Stimulated activated CD4-positive, alpha-beta T cell treated with anti-CD3 and anti-CD28 coated beads, Interleukin-1b, Interleukin-23, amount 100 ng/mL, for 1 hour (primary cell): ENCODE results near the gene SMYD2.
A peak's percentile ranks its signal among the peaks of the same experiment; 100 is the strongest.

Experiments used
- DNase-seq, 2 donors: peaks; one replicate each; pipeline ENCODE4 v3.0.0-alpha.2; 2020; ENCODE audit warnings: low read depth in 2 of 2

The SMYD2 gene, protein sequence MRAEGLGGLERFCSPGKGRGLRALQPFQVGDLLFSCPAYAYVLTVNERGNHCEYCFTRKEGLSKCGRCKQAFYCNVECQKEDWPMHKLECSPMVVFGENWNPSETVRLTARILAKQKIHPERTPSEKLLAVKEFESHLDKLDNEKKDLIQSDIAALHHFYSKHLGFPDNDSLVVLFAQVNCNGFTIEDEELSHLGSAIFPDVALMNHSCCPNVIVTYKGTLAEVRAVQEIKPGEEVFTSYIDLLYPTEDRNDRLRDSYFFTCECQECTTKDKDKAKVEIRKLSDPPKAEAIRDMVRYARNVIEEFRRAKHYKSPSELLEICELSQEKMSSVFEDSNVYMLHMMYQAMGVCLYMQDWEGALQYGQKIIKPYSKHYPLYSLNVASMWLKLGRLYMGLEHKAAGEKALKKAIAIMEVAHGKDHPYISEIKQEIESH

GRCh38 chr1:214281021-214281719, at the start of gene SMYD2:
Gene SMYD2 (plus strand): TSS chr1:214281159. CDS start chr1:214281255, 96 bp downstream.
- peak; percentile 15 to 34 for DNase-seq

DNA sequence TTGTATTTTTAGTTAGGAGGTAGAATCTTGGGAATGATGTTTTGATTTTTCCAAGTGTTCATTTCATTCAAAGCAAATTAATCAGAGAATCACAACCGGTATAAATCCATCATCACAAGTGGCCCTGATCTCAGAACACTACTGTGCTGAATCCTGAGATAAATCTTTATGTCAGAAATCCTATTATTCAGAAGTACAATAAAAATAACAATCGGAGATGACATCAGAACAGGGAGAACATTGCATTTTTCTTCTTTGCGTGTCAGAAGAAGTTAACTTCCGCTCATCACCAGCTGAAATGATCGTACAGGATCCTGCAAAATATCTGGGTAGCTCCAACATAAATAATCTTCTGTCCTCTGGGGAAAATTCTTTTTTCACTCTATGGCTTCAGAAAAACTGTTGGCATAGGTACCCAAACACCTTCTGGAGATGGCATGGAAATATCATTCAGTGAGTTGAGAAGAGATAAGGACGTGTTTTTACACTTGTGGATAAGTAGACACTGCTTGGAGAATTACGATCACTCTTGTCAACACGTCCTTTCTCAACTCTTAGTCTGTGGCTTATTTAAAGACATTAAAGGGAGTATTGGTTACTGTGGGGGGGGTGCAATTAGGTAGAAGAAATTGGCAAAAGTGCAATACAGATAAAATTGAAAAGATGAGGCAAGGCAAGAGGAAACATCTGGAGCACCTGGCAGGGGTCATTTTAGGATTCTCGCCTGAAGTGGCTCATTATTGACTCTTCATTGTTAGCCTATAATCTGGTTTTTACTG, 46.9 kb upstream of the SMYD2 start:
- no peak for DNase-seq

GRCh38 chr1:214234635-214235025, 46.3 kb upstream of the SMYD2 start:
- no peak for DNase-seq

DNA sequence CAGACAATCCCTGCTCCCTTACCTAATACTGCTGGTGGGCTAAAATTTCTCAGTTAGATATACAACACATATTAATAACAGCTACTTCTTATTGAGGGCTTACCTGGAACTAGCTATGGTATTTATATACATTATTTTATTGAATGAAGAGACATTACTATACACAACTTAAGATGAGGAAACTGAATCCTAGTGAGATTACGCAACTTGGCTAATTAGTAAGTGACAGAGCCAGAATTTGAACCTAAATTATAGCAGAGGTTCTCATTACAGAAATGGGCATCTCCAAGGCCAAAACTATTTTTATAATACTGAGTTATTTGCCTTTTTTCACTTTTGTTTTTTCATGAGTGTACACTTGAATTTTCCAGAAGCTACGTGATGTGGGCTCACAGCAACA, 44.5 kb upstream of the SMYD2 start:
- no peak for DNase-seq

DNA sequence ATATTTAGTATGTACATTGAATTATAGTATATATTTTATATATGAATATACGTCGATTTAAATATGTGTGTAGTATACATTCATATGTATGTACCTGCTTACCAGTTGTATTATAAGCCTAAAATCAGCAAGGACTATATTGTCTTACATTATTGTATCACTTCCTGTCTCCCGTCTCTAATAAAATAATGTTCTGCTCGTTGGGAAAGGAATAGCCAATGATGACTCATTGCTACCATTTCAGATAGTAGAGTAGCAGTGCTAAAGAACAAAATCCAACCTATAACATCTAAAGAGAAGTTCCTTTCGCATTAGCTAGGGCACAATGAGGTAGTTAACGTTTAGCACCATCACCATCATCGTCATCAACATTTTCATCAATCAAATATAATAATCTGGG, 39.9 kb upstream of the SMYD2 start:
- DNase-seq, result no peak

DNA sequence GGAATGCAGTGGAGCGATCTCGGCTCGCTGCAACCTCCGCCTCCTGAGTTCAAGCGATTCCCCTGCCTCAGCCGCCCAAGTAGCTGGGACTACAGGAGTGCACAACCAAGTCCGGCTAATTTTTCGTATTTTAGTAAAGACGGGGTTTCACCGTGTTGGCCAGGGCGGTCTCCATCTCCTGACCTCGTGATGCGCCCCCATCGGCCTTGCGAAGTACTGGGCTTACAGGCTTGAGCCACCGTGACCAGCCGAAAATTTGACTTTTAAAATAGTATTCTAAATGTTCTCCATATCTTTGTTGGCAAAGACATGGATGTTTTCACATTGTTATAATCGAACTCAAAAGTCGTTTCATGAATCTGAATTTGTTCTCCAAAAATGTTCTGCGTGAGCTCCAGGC, 36.7 kb upstream of the SMYD2 start:
- DNase-seq, result no peak

DNA sequence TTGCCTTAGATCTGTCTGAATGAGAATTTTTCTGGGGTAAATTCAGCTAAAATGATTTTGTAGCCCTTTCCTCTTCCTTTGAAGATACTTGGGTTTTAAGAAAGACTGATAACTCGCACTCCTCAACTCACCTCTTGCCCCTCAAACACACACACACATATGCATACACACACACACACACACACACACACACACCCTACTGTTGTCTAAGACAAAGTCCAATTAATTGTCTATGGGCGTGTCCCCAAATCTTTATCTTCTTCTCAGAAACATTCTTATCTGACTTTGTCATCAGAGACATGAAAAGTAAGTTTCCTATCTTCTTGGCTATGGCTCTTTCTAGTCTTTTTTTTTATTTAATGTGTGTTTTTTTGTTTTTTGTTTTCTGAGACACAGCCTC, 36.1 kb upstream of the SMYD2 start:
- DNase-seq, result no peak

- no peak for DNase-seq
These were observed 33.4 kb upstream of the SMYD2 start for GRCh38 chr1:214247501-214248041.

DNA sequence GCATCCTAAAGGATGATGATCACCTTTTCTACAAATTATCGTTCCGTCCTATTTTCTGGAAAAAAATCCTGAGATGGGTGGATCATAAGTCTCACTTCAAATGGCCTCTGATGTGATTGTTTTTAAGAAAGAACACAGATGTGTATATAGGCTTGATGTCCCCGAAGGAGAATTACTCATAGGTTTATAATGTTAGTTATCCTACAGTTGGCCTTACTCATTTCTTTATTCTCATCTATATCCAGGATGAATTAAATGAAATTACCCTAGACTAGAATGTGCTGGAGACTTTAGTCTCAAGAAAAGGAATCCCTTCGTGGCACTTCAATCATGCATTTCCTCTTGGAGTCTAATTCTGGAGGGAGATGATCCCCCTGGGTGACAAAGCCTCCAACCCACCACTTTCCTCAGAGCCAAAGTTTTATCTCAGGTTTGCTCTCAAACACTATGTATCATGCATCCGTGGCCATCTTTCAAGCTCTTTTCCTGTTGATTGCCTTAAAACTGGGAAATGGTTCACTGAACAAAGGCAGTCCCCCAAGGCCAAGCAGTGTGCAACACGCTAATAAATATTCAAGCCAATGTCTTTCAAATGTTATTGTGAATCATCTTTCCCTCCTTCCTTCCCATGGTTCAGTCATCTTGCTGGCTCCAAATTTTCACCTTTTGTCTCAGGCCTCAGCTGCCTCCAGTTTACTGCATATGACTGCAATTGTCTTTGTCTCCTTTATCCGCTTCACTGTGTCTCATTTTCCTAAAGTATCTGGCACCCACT, 32.5 kb upstream of the SMYD2 start:
- no peak for DNase-seq

GRCh38 chr1:214249651-214250050, 31.3 kb upstream of the SMYD2 start:
- no peak for DNase-seq

DNA sequence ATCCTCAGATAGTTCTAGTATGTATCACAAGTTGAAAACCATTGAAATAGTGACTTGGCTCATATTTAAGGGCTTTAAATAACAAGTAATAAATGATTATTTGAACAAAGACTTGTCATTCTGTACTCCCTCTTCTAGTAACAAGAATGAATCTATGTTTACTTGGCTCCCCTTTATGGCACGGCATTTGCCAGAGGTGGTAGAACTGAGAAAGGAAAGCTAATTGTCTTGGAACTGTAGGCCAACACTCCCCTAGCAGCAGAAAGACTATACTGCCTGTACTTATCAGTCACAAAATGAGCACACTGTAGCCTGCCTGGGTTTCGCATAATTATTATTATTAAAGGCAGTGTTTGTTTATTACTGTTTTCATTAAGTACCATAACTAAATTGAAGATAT, 29.6 kb upstream of the SMYD2 start:
- no peak for DNase-seq

DNA sequence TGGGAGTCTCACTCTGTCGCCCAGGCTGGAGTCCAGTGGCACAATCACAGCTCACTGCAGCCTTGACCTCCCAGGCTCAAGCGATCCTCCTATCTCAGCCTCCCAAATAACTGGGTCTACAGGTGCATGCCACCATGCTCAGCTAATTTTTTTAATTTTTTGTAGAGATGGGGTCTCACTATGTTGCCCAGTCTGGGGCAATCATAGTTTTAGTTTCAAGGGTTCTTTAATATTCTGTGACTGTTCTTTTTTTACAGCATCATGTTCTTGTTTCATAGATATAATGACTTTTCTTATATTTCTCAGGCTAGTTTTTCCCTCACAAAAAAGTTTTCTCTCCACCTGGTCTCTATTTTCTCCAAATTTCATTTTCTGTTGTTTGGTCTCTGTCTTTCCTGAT, 25.4 kb upstream of the SMYD2 start:
- DNase-seq, result no peak

- no peak for DNase-seq
These were observed 21.5 kb upstream of the SMYD2 start for GRCh38 chr1:214259353-214259977.

DNA sequence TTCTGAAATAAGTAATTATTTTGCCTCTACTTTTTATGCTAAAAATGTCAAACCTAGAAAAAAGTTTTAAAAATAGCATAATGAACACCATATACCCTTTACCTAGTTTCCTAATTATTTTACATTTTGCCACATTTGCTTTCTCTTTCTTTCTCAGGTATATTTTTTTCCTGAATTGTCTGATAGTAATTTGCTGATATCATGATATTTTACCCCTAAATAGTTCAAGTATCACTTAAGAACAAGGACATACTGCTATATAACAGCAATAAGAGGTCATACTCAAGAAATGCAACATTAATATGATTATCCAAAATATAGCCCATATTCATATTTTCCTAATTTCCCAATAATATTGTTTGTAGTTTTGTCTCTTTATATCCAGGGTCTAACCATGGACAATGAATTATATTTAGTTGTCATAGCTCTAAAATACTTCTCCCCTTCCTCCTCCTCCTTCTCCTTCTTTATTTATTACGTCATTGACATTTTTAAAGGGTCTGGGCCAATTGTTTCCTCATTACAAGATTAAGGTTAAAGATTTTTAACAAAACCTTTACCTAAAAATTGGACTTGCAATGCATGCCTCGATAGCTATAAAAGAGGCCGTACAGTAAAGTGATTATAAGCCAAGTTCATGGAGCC, 20.3 kb upstream of the SMYD2 start:
- DNase-seq, result no peak

DNA sequence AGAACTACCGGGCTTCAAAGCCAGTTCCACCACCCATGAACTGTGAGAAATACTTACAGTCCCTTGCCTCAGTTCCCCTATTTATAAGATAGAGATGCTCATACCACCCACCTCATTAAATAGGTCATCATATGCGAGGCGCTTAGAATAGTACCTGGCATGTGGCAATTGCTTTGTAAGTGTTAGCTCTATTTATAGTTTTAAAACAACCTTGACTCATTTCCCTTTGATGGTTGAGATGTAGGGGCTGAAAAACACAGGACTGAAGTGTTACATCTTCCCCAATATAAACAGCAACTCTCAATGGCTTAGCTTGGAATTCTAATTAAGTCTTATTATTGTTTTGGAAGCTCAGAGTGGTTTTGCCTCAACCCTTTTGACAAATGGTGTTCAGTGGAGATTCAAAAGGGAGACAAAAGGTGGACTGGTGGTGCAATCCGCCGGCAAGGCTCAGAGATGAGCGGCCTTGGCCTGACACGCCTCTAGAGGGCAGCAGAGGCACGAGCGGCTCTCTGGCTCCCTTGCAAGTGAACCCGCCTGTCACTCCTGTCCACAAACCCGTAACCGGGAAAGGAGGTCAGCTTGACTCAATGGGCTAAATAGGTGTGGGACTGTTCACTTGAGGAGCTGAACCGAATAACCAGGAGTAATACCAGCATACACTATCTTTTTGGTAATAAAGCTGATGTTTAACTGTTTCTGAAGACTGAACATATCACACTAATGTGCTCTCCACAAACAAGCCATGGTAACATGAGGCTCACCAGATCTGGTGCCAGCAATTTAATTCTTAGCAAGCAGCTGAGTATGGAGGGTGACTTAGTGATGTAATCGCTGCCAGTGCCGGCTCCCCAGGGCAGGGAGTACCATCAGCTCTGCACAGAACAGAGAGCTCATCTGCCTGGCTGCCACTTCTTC, 19.5 kb upstream of the SMYD2 start:
- peak; percentile 59 to 72 for DNase-seq

DNA sequence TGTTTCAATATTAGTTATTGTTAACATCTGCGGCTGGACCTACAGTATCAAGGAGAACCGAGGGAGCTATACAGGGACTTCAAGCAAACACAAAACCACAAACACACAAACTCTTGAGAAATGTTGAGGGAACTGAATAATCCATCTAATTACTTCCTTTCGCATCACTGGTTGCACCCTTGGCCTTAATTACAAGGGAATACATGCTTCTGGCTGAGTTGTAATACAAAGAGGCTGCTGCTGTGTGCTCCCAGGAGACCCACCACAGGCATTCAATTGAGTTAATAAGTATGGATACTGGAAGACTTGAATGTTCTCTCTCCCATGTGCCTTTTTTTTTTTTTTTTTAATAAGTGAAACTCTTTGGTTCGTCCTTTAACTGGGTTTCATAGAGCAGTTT, 16.8 kb upstream of the SMYD2 start:
- no peak for DNase-seq

- DNase-seq, result no peak
These were observed 16.0 kb upstream of the SMYD2 start for GRCh38 chr1:214264976-214265375.

GRCh38 chr1:214270097-214270650, 10.8 kb upstream of the SMYD2 start:
- DNase-seq, result no peak
